SU-DHL-6 (cell line): ENCODE data around the gene GABRE.

Experiments
- H2AFZ ChIP-seq: fragments of 200-600 bp; sonication (generic); 2 replicates; pipeline ENCODE4 v1.6.1; 2014; ENCODE audit warnings: low read depth, mild to moderate bottlenecking, moderate library complexity, mixed read lengths, antibody characterized with exemption, low read length; ENCODE audit not compliant: severe bottlenecking
- H3F3A ChIP-seq: fragments of 200-600 bp; shearing (Covaris generic); 2 replicates; pipeline ENCODE4 v1.6.0; 2016; ENCODE audit warnings: antibody characterized with exemption, mild to moderate bottlenecking; ENCODE audit not compliant: insufficient read depth
- H3K27ac ChIP-seq: fragments of 200-600 bp; sonication (generic); 2 replicates; pipeline ENCODE4 v1.5.1; 2016; ENCODE audit warnings: low read depth, mild to moderate bottlenecking, low read length, moderate library complexity, mixed read lengths
- H3K27me3 ChIP-seq: fragments of 200-600 bp; sonication (generic), shearing (Covaris generic); 2 replicates; pipeline ENCODE4 v1.6.0; 2014; ENCODE audit warnings: mild to moderate bottlenecking, low read length
- H3K36me3 ChIP-seq: fragments of 200-600 bp; sonication (generic); 2 replicates; pipeline ENCODE4 v1.6.1; 2014; ENCODE audit warnings: mild to moderate bottlenecking, low read length, mixed read lengths
- H3K4me2 ChIP-seq: fragments of 300-600, 200-600 bp; shearing (Covaris generic), sonication (generic); 2 replicates; pipeline ENCODE4 v1.6.0; 2014; ENCODE audit warnings: low read length, low read depth, mild to moderate bottlenecking; ENCODE audit not compliant: poor library complexity, severe bottlenecking
- H3K4me3 ChIP-seq: fragments of 200-600 bp; sonication (generic); 2 replicates; pipeline ENCODE4 v1.5.1; 2014; ENCODE audit warnings: antibody characterized with exemption, low read length, mild to moderate bottlenecking, mixed read lengths; ENCODE audit not compliant: insufficient read depth, poor library complexity, severe bottlenecking
- H3K79me2 ChIP-seq: fragments of 200-600 bp; sonication (generic); 2 replicates; pipeline ENCODE4 v1.6.1; 2014; ENCODE audit warnings: mild to moderate bottlenecking, low read length, moderate library complexity; ENCODE audit not compliant: insufficient read depth
- H3K9ac ChIP-seq: fragments of 200-600 bp; sonication (generic); 2 replicates; pipeline ENCODE4 v1.7.0; 2014; ENCODE audit warnings: mild to moderate bottlenecking, low read length
- H3K9me2 ChIP-seq: fragments of 200-600 bp; sonication (generic); replicated peaks from 2 replicates; pipeline ENCODE4 v1.6.1; 2014; ENCODE audit warnings: low read length; ENCODE audit not compliant: insufficient read depth
- H3K9me3 ChIP-seq: fragments of 200-600 bp; sonication (generic); 2 replicates; pipeline ENCODE4 v1.6.1; 2014; ENCODE audit warnings: low read length, mixed read lengths; ENCODE audit not compliant: insufficient read depth
- H4K20me1 ChIP-seq: fragments of 200-600 bp; sonication (generic); 2 replicates; pipeline ENCODE4 v1.6.1; 2014; ENCODE audit warnings: low read depth, mild to moderate bottlenecking, antibody characterized with exemption, low read length, moderate library complexity, mixed read lengths
- EZH2phosphoT487 ChIP-seq: fragments of 200-600 bp; sonication (generic), shearing (Covaris generic); conservative IDR thresholded peaks from 2 replicates; pipeline ENCODE4 v1.6.1; 2018; ENCODE audit warnings: mild to moderate bottlenecking, antibody characterized with exemption, low read length, moderate library complexity, mixed read lengths
- TF ChIP-seq, protein P1 (sequence below): fragments of 200-600 bp; sonication (generic); IDR thresholded peaks from one replicate; pipeline ENCODE4 v1.5.1; 2017; ENCODE audit warnings: antibody characterized with exemption, mild to moderate bottlenecking, low read length, moderate library complexity; ENCODE audit not compliant: insufficient read depth, poor library complexity, severe bottlenecking

Gene GABRE

DNA sequence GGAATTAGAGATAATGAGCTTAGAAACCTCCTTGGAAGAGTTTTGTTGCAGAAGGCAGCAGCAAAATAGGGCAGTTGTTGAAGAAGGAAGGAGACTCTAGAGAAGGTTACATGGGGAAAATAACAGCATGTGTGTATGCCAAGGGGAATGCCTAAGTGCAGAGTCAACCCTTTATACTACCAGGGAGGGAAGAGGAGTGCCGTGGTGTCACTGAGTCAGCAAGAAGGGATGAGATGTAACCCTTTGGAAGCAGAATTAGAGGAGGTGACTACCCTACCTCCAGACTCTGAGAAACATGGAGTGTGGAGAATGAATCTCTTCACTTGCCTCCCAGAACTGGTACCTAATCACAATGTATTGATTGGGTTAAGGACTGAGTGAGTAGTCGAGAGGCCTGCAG lies 6.7 kb upstream of the GABRE start:
- H3K4me2 ChIP-seq = no peak overlapping the region
- no peaks in the 10 kb centered on the region for H3K79me2 ChIP-seq
- H3K9me2 ChIP-seq = no peaks in the 10 kb centered on the region
- no peak overlapping the region for H2AFZ ChIP-seq
- H3K4me3 ChIP-seq = no peak overlapping the region
- no peaks in the 10 kb centered on the region for H4K20me1 ChIP-seq
- no peak overlapping the region for H3K9ac ChIP-seq
- TF ChIP-seq, protein P1, sequence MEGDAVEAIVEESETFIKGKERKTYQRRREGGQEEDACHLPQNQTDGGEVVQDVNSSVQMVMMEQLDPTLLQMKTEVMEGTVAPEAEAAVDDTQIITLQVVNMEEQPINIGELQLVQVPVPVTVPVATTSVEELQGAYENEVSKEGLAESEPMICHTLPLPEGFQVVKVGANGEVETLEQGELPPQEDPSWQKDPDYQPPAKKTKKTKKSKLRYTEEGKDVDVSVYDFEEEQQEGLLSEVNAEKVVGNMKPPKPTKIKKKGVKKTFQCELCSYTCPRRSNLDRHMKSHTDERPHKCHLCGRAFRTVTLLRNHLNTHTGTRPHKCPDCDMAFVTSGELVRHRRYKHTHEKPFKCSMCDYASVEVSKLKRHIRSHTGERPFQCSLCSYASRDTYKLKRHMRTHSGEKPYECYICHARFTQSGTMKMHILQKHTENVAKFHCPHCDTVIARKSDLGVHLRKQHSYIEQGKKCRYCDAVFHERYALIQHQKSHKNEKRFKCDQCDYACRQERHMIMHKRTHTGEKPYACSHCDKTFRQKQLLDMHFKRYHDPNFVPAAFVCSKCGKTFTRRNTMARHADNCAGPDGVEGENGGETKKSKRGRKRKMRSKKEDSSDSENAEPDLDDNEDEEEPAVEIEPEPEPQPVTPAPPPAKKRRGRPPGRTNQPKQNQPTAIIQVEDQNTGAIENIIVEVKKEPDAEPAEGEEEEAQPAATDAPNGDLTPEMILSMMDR = no peak
- TF ChIP-seq EZH2phosphoT487 = no peak
- H3F3A ChIP-seq = no peaks in the 10 kb centered on the region
- no peak overlapping the region for H3K27ac ChIP-seq
- H3K9me3 ChIP-seq = no peaks in the 10 kb centered on the region
- no peaks in the 10 kb centered on the region for H3K27me3 ChIP-seq
- H3K36me3 ChIP-seq = no peaks in the 10 kb centered on the region

DNA sequence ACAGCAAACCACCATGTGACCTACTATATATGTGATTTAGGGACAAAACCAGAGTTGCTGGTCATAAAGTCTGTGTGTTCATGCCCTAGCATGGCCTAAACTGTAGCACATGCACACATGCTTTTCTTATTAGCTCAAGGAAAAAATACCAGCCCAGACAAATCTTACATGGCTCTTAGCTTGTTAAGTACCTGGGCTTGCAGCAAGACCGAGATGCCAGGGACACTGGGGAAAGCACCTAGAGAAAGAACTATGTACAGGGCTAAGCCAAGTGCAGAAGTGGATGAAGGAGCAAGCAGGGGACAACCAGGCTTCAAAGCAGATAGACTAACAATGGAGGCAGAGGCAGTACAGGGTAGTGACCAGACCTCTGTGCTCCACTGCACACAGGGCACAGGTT lies 3.4 kb upstream of the GABRE start:
- Histone ChIP-seq H3K9me3 (no peaks in the 10 kb centered on the region), H3K9me2 (no peaks in the 10 kb centered on the region), H3K27me3 (no peaks in the 10 kb centered on the region), H3K27ac (no peak overlapping the region), H3K4me3 (no peak overlapping the region), H3F3A (no peaks in the 10 kb centered on the region), H3K79me2 (no peaks in the 10 kb centered on the region), H3K4me2 (no peak overlapping the region), H3K9ac (no peak overlapping the region), H3K36me3 (no peaks in the 10 kb centered on the region), H2AFZ (no peak overlapping the region), H4K20me1 (no peaks in the 10 kb centered on the region)
- no peak for TF ChIP-seq EZH2phosphoT487
- TF ChIP-seq, protein P1 = no peak

DNA sequence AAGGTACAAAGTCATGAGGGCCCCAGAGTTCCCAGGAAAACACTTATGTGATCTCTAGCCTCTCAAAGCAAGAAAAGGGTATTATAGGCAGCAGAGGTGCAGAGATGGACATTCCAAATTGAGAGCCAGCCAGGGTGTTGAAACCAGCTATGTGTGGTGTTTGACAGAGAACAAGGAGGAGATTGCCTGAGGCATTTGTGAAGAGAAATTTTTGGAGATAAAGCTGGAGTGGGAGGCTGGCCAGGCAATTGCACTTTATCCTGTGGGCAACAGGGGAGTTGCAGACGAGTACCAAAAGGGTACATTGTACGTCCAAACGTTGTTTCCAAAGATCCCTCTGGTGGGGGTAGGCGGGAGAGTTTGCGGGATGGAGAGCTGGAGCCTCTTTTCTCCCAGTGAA lies 2.5 kb upstream of the GABRE start:
- H3K9ac ChIP-seq = no peak overlapping the region
- H3K36me3 ChIP-seq = no peaks in the 10 kb centered on the region
- H3K27ac ChIP-seq = no peak overlapping the region
- H3K9me3 ChIP-seq = no peaks in the 10 kb centered on the region
- H4K20me1 ChIP-seq = no peaks in the 10 kb centered on the region
- H3K4me3 ChIP-seq = no peak overlapping the region
- H2AFZ ChIP-seq = no peak overlapping the region
- H3K27me3 ChIP-seq = no peaks in the 10 kb centered on the region
- H3K4me2 ChIP-seq = no peak overlapping the region
- no peaks in the 10 kb centered on the region for H3F3A ChIP-seq
- no peaks in the 10 kb centered on the region for H3K9me2 ChIP-seq
- H3K79me2 ChIP-seq = no peaks in the 10 kb centered on the region
- TF ChIP-seq, protein P1 = no peak
- TF ChIP-seq EZH2phosphoT487 = no peak

DNA sequence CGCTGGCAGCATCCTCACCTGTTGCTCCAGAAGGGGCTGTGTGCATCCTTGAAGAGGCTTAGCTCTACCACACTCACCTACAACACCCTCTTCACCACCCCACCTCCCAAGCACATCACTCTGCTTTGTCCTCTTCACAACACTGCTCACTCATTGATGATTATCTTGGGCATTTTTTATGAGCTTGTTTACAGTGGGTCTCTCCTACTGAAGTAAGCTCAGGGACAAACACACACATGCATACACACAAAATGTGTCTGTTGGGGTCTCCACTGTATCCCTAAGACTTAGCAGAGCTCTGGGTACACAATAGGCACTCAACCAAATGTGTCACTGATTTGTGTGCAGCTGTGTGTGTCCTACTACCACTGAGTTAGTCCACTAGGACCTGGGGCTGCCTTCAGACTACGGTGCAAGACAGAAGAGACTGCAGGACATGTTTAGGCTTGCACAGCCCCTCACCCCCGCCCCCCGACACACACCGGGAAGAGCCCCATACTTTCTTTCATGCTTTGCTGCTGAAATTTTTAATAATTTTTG lies 1.3 kb upstream of the GABRE start:
- Histone ChIP-seq H3K79me2 (no peaks in the 10 kb centered on the region), H3K27me3 (no peaks in the 10 kb centered on the region), H3K36me3 (no peaks in the 10 kb centered on the region), H4K20me1 (no peaks in the 10 kb centered on the region), H3K4me3 (no peak overlapping the region), H3K9me3 (no peaks in the 10 kb centered on the region), H3K9me2 (no peaks in the 10 kb centered on the region), H3F3A (no peaks in the 10 kb centered on the region), H3K4me2 (no peak overlapping the region), H3K27ac (no peak overlapping the region), H3K9ac (no peak overlapping the region), H2AFZ (no peak overlapping the region)
- TF ChIP-seq, protein P1 = no peak
- no peak for TF ChIP-seq EZH2phosphoT487
